HG03565 (cell line): Measurements from ENCODE around the gene AFAP1L2.

Experiments used
- ATAC-seq: cut with Tn5 transposase; IDR thresholded peaks from one replicate; pipeline ENCODE4 v1.9.1; 2021; ENCODE audit warnings: mild to moderate bottlenecking, moderate library complexity; ENCODE audit not compliant: unreplicated experiment

AFAP1L2 gene

GRCh38 chr10:114246679-114247305, 157.5 kb downstream of the AFAP1L2 start:
- no peak for ATAC-seq

GRCh38 chr10:114245121-114245791, 159.0 kb downstream of the AFAP1L2 start:
- ATAC-seq: no peak
